HG02571 (cell line): ENCODE measurements around the gene AIFM2.
"Not testable (repeated sequence)": the region's sequence is repeated elsewhere in the genome, so short reads cannot be mapped to it uniquely, and the experiment has no call there.

Experiments
- ATAC-seq: cut with Tn5 transposase; IDR thresholded peaks from one replicate; pipeline ENCODE4 v1.9.1; 2021; ENCODE audit warnings: mild to moderate bottlenecking, moderate library complexity; ENCODE audit not compliant: unreplicated experiment

Gene AIFM2

GRCh38 chr10:70123817-70124216, 8.8 kb downstream of the AIFM2 start:
- ATAC-seq, result no peak

DNA sequence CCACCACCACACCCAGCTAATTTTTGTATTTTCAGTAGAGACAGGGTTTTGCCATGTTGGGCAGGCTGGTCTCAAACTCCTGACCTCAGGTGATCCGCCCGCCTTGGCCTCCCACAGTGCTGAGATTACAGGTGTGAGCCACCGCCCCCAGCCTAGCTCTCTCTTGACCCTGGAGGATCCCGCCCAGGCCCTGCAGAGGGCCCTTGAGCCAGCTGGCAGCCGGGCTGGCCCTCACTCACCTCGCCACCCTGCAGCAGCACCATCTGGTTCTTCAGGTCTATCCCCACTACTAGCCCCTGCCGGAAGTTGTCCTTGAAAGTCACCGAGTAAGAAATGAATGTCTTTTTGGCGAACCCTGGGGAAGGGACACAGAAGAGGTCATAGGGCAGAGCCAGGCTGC, 9.5 kb downstream of the AIFM2 start:
- not testable (repeated sequence) for ATAC-seq

DNA sequence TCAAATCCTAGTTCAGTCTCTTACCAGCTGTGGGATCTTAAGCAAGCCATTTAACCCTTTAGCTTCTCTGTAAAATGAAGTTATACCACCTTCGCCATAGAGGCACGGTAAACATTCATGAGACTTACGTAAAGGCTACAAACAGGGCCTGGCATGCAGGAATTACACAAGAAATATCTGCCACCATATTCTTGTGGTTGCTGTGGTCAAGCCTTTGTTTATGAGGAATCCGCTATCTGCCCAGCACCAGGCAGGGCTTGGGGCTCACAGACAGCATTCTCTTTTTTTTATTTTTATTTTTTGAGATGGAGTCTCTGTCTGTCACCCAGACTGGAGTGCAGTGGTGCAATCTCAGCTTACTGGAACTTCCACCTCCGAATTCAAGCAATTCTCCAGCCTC, 9.9 kb downstream of the AIFM2 start:
- no peak for ATAC-seq

DNA sequence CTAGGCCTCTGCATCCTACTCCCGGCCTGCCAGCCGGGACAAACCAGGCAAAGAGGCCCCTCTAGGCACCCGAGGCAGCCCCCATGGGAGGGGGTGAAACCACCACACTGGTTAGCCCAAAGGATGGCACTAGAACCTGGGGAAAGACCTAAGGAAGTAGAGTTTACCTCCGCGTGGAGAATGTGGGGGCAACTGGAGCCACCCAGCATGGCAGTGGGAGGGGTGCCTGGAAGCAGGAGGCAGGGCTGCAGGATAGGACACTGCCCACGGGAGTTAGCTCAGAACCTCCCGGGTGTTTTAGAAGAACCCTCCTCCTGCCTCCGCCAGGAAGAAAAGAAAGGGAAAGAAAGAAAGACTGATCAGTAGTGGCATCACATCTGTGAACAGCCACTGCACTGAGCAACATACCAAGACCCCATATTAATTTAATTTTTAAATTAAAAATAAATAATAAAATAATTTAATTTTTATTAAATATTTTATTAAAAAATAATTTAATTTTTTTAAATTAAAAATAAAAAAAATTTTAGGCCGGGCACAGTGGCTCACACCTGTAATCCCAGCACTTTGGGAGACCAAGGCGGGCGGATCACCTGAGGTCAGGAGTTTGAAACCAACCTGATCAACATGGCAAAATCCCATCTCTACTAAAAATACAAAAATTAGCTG, 11.2 kb downstream of the AIFM2 start:
- no peak for ATAC-seq

GRCh38 chr10:70120417-70120816, 12.2 kb downstream of the AIFM2 start:
- no peak for ATAC-seq

DNA sequence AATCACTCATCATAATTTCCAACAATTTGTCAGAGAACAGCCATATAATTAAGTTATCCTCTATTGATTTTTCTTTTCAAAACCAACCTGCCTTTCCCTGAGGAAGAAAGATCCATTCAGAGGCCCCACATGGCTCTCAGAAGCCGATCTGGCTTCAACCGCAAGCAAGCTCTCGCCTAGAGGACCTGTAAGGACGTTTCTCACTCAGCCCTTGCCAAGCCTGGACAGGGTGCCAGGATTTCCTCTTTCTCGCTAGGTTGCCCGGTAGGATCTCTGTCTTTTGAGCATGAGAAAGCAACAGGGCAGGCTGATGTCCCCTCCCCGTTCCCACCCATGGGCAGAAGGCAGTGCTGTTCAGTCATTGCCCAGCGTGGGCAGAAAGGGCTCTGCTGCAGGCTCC, 13.0 kb downstream of the AIFM2 start:
- ATAC-seq, result no peak

DNA sequence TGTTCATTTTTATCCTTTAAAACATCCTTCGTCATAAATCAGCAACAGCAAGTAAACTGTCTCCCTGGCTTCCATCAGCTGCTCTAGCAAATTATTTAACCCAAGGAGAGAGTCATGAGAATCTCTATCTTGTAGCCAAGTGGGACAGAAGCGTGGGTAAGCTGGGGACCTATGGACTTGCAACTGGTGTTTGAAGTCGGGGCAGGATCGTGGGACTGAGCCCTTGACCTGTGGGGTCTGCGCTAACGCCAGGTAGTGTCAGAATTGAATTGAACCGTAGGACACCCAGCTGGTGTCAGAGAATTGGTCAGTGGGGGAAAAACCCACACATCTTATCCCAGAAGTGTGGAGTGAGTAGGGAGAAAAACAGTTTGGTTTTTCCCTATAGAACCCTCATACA, 13.4 kb downstream of the AIFM2 start:
- no peak for ATAC-seq

DNA sequence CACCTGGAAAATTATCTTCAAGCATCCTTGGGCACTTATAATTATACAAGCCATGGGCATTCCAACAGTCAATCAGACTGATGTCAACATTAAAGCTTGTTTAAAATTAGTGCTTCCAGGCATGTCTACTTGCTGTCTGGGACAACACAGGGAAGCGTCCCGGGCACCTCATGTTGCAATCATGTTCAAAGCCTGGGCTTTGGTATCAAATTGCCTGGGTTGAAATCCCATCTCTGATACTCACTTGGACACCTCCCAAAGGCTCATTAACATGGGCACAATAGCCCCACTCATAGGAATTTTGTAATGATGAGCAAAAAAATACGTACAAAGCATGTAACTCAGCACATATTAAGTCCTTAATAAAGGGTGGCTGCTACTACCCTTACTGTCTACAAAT, 14.4 kb downstream of the AIFM2 start:
- ATAC-seq, result no peak

DNA sequence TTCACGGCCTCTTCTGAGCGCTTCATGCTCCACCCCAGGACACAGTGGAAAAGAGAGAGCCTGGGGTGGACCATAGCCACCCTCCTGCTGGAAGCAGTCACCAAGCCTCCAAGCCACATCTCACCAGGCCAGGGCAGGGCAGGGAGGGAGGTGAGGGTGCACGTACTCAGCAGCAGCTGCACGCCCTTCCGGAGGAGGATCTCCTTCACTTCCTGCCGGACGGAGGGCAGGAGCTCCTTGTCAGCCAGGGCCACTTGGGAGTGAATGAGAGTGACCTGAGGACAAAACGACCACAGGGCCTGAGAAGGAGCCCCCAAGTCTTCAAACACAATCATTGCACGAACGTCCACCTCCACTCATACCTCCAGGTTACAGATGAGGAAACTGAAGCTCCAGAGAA, 15.0 kb downstream of the AIFM2 start:
- ATAC-seq, result no peak

GRCh38 chr10:70115948-70116682, 16.5 kb downstream of the AIFM2 start:
- ATAC-seq, result no peak

- ATAC-seq, result no peak
Measured at GRCh38 chr10:70114902-70115301, 17.7 kb downstream of the AIFM2 start.

- ATAC-seq, result no peak
Measured at GRCh38 chr10:70112071-70112470, 20.6 kb downstream of the AIFM2 start.

DNA sequence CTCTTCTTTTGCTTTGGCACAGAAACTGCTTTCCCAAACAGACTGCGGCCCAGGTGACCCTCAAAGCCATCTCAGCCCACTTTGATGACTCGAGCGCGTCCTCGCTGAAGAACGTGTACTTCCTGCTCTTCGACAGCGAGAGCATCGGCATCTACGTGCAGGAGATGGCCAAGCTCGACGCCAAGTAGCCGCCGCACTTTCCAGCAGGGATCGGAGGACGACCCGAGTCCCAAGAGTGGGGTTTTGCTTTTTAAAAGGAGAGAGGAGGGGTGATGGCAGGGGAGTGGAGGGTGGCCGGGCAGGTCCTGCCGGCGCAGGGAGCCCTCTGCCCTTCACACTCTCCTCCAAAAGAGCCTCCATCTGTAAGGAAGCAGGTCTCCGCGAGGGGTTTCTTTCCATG, 21.1 kb downstream of the AIFM2 start:
- no peak for ATAC-seq

DNA sequence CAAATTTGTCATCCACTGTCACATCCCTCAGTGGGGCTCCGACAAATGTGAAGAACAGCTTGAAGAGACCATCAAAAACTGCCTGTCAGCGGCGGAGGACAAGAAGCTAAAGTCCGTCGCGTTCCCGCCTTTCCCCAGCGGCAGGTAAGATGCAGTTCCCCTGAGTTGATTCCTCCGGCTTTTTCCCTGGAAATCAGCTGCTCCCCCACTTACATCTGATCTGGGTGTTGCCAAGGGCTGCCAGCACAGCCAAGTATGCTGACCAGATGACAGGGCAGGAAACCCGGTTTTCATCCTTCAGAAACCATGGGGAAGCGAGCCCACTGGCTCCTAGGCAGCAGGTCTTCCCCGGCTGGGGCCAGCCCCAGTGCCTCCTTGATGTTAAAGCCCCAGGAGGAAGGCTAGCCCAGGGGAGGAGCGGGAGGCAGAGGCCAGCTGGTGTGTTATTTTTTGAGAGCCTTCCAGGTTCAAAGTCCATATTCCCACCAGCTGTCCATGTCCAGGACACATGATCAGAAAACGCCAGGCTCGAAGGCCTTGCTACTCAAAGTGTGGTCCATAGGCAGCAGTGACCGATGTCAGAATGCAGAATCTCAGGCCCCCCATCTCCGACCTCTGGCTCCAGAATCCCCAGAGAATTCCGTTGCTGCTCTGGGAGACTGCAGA, 23.4 kb downstream of the AIFM2 start:
- ATAC-seq, result no peak

DNA sequence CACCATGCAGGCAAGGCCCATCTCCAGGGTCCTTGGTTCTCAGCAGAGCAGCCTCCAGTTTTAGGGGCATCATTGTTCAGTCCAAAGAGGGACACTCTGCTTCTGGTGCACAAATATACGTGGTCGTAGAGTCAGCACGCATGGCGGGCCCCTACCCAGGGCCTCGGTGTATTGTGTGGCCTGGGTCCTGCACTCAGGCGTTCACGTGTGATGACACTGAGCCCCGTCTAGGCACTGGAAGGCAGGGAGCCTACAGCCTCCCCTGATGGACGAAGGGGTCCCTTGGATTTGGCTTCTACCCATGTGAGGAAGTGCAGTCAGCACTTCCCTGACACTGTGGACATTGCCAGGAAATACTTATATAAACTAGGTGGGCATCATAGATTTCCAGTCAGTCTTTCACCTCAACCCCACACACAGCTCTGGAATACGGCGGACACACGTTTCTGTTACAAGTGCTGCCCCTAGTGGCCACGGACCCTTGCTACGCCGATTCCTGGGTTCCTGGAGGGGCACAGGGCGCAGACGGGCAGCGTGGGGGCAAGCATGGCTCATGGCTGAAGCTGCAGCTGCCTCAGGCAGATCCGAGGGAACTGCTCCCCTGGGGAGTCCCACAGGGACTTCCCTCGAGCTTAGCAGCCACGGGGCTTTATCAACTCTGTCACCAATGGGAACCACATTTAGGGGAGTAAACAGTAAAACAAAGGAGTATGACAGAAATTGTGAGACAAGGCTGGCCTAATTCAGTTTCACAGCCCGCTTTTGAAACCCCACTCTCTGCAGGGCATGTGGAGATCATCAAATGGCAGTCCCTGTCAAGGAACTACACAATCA, 25.4 kb downstream of the AIFM2 start:
- no peak for ATAC-seq

GRCh38 chr10:70101668-70102067, 31.0 kb downstream of the AIFM2 start:
- ATAC-seq, result no peak

DNA sequence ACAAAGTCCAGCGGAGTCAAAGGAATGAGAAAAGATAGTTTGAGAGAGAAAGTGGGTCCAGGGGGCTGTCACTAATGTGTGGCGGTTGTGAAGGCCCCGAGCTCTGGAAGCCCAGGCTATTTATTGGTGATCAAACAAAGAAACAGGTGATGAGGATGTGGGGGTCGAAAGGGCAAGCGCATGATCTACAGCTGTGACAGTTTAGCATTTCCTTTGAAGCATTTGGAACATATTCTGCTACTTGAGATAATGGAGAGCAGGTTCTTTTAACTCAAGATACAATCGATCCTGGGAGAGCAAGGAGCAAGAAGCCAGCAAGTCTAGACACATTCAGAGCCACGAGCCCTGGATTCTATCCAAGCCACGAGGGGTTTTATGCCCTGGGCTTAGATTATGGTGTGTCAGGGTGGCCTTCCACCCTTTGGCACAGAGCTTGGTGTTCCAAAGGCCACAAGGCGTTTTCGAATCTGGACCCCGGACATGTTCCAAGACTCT, 31.5 kb downstream of the AIFM2 start:
- not testable (repeated sequence) for ATAC-seq

DNA sequence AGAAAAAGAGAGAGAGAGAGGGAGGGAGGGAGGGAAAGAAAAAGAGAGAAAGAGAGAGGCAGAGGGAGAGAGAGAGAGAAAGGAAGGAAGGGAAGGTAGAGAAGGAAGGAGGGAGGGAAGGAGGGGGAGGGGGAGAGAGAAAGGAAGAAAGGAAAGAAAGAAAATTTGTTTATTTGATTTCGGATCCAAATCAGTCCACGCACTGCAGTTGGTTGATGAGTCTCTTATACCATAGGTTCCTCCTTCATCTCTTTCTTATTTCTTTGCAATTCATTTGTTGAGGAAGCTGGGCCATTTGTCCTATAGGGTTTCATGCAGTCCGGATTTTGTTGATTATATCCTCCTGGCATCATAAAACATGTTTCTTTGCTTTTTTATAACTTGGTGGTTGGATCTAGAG, 34.4 kb downstream of the AIFM2 start:
- ATAC-seq, result no peak

DNA sequence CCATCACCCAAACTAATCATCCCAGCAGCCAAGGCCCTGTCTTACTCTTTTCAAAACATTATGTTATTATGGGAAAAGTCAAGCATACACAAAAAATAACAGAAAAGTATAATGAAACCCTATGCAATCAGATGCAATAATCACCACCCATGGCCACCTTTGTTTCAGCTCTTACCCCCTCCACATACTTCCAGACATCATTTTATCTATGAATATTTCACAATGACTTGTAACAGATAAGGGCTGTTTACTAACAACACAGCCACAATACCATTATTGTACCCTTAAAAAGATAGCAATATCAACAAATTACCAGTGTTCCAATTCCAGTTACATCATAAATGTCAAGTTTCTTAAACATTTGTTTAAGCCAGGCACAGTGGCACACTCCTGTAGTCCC, 35.2 kb downstream of the AIFM2 start:
- no peak for ATAC-seq

GRCh38 chr10:70096705-70097420, 35.8 kb downstream of the AIFM2 start:
- ATAC-seq, result no peak
